HEK293 (cell line): ENCODE data around the gene NANP.
"Not testable (repeated sequence)": the region's sequence is repeated elsewhere in the genome, so short reads cannot be mapped to it uniquely, and the experiment has no call there.

ENCODE experiments used
- CTCF ChIA-PET: fragments of 350-600 bp; formaldehyde crosslinking; extraction: SDS; loops from one replicate; lab custom pipeline; 2021; ENCODE audit warnings: antibody characterized with exemption; lab: Yijun Ruan, JAX
- POLR2A ChIA-PET: fragments of 300-600 bp; formaldehyde crosslinking; extraction: SDS; loops from one replicate; lab custom pipeline; 2020; ENCODE audit warnings: antibody characterized with exemption, inconsistent platforms; lab: Yijun Ruan, JAX
- H3K27ac ChIP-seq: fragments of 200-500 bp; sonication (Bioruptor generic); 2 replicates; pipeline ENCODE4 v1.5.1; 2014; ENCODE audit warnings: low read depth, low read length, control low read depth, inconsistent platforms; ENCODE audit errors: extremely low read depth
- H3K36me3 ChIP-seq, 2 experiments: fragments of 200-500 bp in 1 of 2; sonication (Bioruptor generic) in 1 of 2; 1 replicate in 1 of 2; 2 replicates in 1 of 2; pipeline ENCODE4 v1.5.1; 2014 to 2017; ENCODE audit warnings: inconsistent platforms in 2 of 2, low read length in 2 of 2; ENCODE audit not compliant: control insufficient read depth in 2 of 2, insufficient read depth in 1 of 2
- H3K4me1 ChIP-seq: fragments of 200-500 bp; sonication (Bioruptor generic); 2 replicates; pipeline ENCODE4 v1.5.1; 2014; ENCODE audit warnings: mild to moderate bottlenecking, low read length, inconsistent platforms; ENCODE audit not compliant: control insufficient read depth, insufficient read depth
- H3K4me3 ChIP-seq: 2 replicates; pipeline ENCODE4 v1.5.1; 2011; ENCODE audit warnings: low read depth, mild to moderate bottlenecking, control low read depth, low read length, moderate library complexity
- H3K9me3 ChIP-seq: fragments of 200-500 bp; sonication (Bioruptor generic); 2 replicates; pipeline ENCODE4 v1.5.1; 2014; ENCODE audit warnings: low read depth, low read length, inconsistent platforms; ENCODE audit not compliant: control insufficient read depth, insufficient read depth
- BCL11A ChIP-seq: fragments of 450-650 bp; formaldehyde crosslinking; IDR thresholded peaks from 2 replicates; pipeline ENCODE4 v1.5.1; 2016; ENCODE audit warnings: low read depth, missing biosample characterization, missing genetic modification characterization
- GLIS2 ChIP-seq: fragments of 450-650 bp; formaldehyde crosslinking; IDR thresholded peaks from 2 replicates; pipeline ENCODE4 v1.5.1; 2016; ENCODE audit warnings: missing biosample characterization, missing genetic modification characterization
- HOXA7 ChIP-seq: sonication (generic); formaldehyde crosslinking; IDR thresholded peaks from 2 replicates; pipeline ENCODE4 v1.8.1; 2022; ENCODE audit warnings: missing genetic modification reagents, borderline replicate concordance
- REPIN1 ChIP-seq: fragments of 450-650 bp; formaldehyde crosslinking; IDR thresholded peaks from 2 replicates; pipeline ENCODE4 v1.5.1; 2017; ENCODE audit warnings: missing biosample characterization, missing genetic modification characterization, low read depth
- SALL2 ChIP-seq: fragments of 450-650 bp; formaldehyde crosslinking; IDR thresholded peaks from 2 replicates; pipeline ENCODE4 v1.5.0; 2017; ENCODE audit warnings: missing biosample characterization, mild to moderate bottlenecking, missing genetic modification characterization, borderline replicate concordance
- TRIM28 ChIP-seq: IDR thresholded peaks from 2 replicates; pipeline ENCODE4 v1.6.1; 2011; ENCODE audit warnings: low read length, control low read depth, borderline replicate concordance
- ZEB2 ChIP-seq: fragments of 450-650 bp; formaldehyde crosslinking; IDR thresholded peaks from 2 replicates; pipeline ENCODE4 v1.5.1; 2016; ENCODE audit warnings: missing biosample characterization, missing genetic modification characterization
- ZNF146 ChIP-seq: fragments of 450-650 bp; formaldehyde crosslinking; IDR thresholded peaks from 2 replicates; pipeline ENCODE4 v1.5.1; 2016; ENCODE audit warnings: missing biosample characterization, missing genetic modification characterization
- ZNF248 ChIP-seq: fragments of 450-650 bp; formaldehyde crosslinking; IDR thresholded peaks from 2 replicates; pipeline ENCODE4 v1.5.1; 2017; ENCODE audit warnings: missing biosample characterization, missing genetic modification characterization
- ZNF488 ChIP-seq: fragments of 450-650 bp; formaldehyde crosslinking; IDR thresholded peaks from 2 replicates; pipeline ENCODE4 v1.5.1; 2016; ENCODE audit warnings: missing biosample characterization, missing genetic modification characterization
- ZNF580 ChIP-seq: fragments of 450-650 bp; formaldehyde crosslinking; IDR thresholded peaks from 2 replicates; pipeline ENCODE4 v1.5.1; 2016; ENCODE audit warnings: missing biosample characterization, missing genetic modification characterization
- ZNF624 ChIP-seq: fragments of 450-650 bp; formaldehyde crosslinking; IDR thresholded peaks from 2 replicates; pipeline ENCODE4 v1.5.1; 2017; ENCODE audit warnings: missing biosample characterization, missing genetic modification characterization
- ZNF670 ChIP-seq: fragments of 450-650 bp; formaldehyde crosslinking; IDR thresholded peaks from 2 replicates; pipeline ENCODE4 v1.5.1; 2016; ENCODE audit warnings: missing biosample characterization, missing genetic modification characterization, low read depth
- TF ChIP-seq, protein P1 (sequence below): sonication (generic); formaldehyde crosslinking; IDR thresholded peaks from 2 replicates; pipeline ENCODE4 v1.8.1; 2022; ENCODE audit warnings: mild to moderate bottlenecking, moderate library complexity, missing genetic modification reagents
- TF ChIP-seq, protein P2 (sequence below): fragments of 450-650 bp; formaldehyde crosslinking; IDR thresholded peaks from 2 replicates; pipeline ENCODE4 v1.5.1; 2017; ENCODE audit warnings: missing biosample characterization, missing genetic modification characterization

The NANP gene

GRCh38 chr20:25584905-25585704 lies 38.7 kb downstream of the NANP start, which contains the start of gene NINL (continued):
- TF ChIP-seq, protein P1, sequence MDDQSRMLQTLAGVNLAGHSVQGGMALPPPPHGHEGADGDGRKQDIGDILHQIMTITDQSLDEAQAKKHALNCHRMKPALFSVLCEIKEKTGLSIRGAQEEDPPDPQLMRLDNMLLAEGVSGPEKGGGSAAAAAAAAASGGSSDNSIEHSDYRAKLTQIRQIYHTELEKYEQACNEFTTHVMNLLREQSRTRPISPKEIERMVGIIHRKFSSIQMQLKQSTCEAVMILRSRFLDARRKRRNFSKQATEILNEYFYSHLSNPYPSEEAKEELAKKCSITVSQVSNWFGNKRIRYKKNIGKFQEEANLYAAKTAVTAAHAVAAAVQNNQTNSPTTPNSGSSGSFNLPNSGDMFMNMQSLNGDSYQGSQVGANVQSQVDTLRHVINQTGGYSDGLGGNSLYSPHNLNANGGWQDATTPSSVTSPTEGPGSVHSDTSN (CRISPR knock-in tag): 0 out of 2 replicates have a peak, but pooled peaks have one; percentile 39
- no peak for TF ChIP-seq ZEB2 (tag by site-specific recombination)
- peak; percentile 83 for TF ChIP-seq GLIS2 (tag by site-specific recombination)
- TF ChIP-seq TRIM28: no peak
- no peak for TF ChIP-seq SALL2 (tag by site-specific recombination)

DNA sequence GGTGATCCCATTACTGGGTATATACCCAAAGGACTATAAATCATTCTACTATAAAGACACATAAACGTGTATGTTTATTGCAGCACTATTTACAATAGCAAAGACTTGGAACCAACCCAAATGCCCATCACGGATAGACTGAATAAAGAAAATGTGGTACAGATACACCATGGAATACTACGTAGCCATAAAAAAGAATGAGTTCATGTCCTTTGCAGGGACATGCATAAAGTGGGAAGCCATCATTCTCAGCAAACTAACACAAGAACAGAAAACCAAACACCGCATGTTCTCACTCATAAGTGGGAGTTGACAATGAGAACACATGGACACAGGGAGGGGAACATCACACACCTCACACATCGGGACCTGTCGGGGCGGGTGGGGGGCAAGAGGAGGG lies 40.2 kb downstream of the NANP start:
- H3K9me3 ChIP-seq, H3K4me1 ChIP-seq, CTCF ChIA-PET, H3K4me3 ChIP-seq: not testable (repeated sequence)
- TF ChIP-seq ZNF146 (peak; percentile 99), ZNF580 (0 out of 2 replicates have a peak, but pooled peaks have one; percentile 35)
- TF ChIP-seq, all 188 proteins: peak for 2; not testable (repeated sequence) for 186
- peaks cover 0 to 12% of the 10 kb centered on the region in 2 experiments; a peak in 1 of 3 replicates for H3K36me3 ChIP-seq
- H3K27ac ChIP-seq, POLR2A ChIA-PET: not testable (repeated sequence)

GRCh38 chr20:25580711-25581110 lies 43.1 kb downstream of the NANP start:
- Histone ChIP-seq H3K36me3 (peaks cover 0 to 18% of the 10 kb centered on the region in 2 experiments; a peak in 1 of 3 replicates), H3K4me1 (0 out of 2 replicates have a peak, but pooled peaks cover 3% of the 10 kb centered on the region), H3K4me3 (no peak overlapping the region), H3K27ac (no peak overlapping the region), H3K9me3 (no peaks in the 10 kb centered on the region)
- ChIA-PET POLR2A (interaction anchor here (0.6 kb wide), 1 partner anchor 192 kb away, joined by 3 read pairs; no protein-coding TSS in a partner anchor), CTCF (no interaction called here)
- TF ChIP-seq ZNF624 (tag by site-specific recombination) (no peak), ZNF248 (tag by site-specific recombination) (no peak), ZNF670 (tag by site-specific recombination) (no peak), GLIS2 (tag by site-specific recombination) (no peak), REPIN1 (no peak), BCL11A (tag by site-specific recombination) (no peak), ZNF488 (tag by site-specific recombination) (no peak), HOXA7 (CRISPR knock-in tag) (no peak), ZEB2 (tag by site-specific recombination) (no peak)
- TF ChIP-seq, protein P2, sequence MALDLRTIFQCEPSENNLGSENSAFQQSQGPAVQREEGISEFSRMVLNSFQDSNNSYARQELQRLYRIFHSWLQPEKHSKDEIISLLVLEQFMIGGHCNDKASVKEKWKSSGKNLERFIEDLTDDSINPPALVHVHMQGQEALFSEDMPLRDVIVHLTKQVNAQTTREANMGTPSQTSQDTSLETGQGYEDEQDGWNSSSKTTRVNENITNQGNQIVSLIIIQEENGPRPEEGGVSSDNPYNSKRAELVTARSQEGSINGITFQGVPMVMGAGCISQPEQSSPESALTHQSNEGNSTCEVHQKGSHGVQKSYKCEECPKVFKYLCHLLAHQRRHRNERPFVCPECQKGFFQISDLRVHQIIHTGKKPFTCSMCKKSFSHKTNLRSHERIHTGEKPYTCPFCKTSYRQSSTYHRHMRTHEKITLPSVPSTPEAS (tag by site-specific recombination): no peak
